Common myeloid progenitor, CD34-positive (primary cell): ENCODE measurements around the gene NBL1.

Experiments
- CTCF ChIA-PET: fragments of 350-600 bp; sonication (Branson Sonifier 250); formaldehyde crosslinking; loops from one replicate; lab custom pipeline; 2021; ENCODE audit warnings: antibody characterized with exemption; lab: Charles Lee
- POLR2A ChIA-PET: fragments of 350-600 bp; sonication (Branson Sonifier 250); formaldehyde crosslinking; loops from one replicate; lab custom pipeline; 2021; ENCODE audit warnings: antibody characterized with exemption; lab: Charles Lee
- DNase-seq, 3 donors: peaks; one replicate each; pipeline versions ENCODE4 v3.0.0 to v3.0.0-alpha.2; 2013
- H3K27ac ChIP-seq, 2 experiments: 1 replicate in 1 of 2; 2 replicates in 1 of 2; pipeline ENCODE4 v1.7.0; 2013; ENCODE audit warnings: inconsistent platforms in 2 of 2, low read length in 2 of 2, mild to moderate bottlenecking in 2 of 2, low read depth in 1 of 2, moderate library complexity in 1 of 2; ENCODE audit not compliant: severe bottlenecking in 2 of 2, insufficient read depth in 1 of 2, poor library complexity in 1 of 2
- H3K27me3 ChIP-seq, 5 experiments: replicated peaks in 2 of 5; 1 replicate in 3 of 5; 2 replicates in 2 of 5; pipeline versions ENCODE4 v1.6.1 to v1.7.0; 2013; ENCODE audit warnings: low read length in 4 of 5, mild to moderate bottlenecking in 2 of 5, moderate library complexity in 2 of 5, inconsistent platforms in 1 of 5; ENCODE audit not compliant: insufficient read depth in 5 of 5, control insufficient read depth in 4 of 5
- H3K36me3 ChIP-seq, 4 experiments: 1 replicate in 2 of 4; 2 replicates in 2 of 4; pipeline versions ENCODE4 v1.6.1 to v1.7.0; 2013; ENCODE audit warnings: low read length in 3 of 4, control low read depth in 1 of 4, mild to moderate bottlenecking in 1 of 4; ENCODE audit not compliant: control insufficient read depth in 4 of 4, insufficient read depth in 4 of 4
- H3K4me1 ChIP-seq, 4 experiments: 1 replicate in 3 of 4; 2 replicates in 1 of 4; pipeline versions ENCODE4 v1.6.1 to v1.7.1; 2013; ENCODE audit warnings: low read length in 3 of 4, mild to moderate bottlenecking in 3 of 4, control low read depth in 1 of 4, inconsistent platforms in 1 of 4, moderate library complexity in 1 of 4; ENCODE audit not compliant: control insufficient read depth in 4 of 4, insufficient read depth in 4 of 4; ENCODE audit errors: control extremely low read depth in 1 of 4
- H3K4me3 ChIP-seq, 7 experiments: 1 replicate in 4 of 7; 2 replicates in 3 of 7; pipeline versions ENCODE4 v1.5.1 to v1.7.0; 2013; ENCODE audit warnings: mild to moderate bottlenecking in 7 of 7, low read length in 6 of 7, moderate library complexity in 6 of 7, inconsistent platforms in 2 of 7, low read depth in 2 of 7, control low read depth in 1 of 7; ENCODE audit not compliant: insufficient read depth in 4 of 7, control insufficient read depth in 1 of 7; ENCODE audit errors: extremely low read depth in 1 of 7
- H3K9me3 ChIP-seq, 5 experiments: 1 replicate in 4 of 5; 2 replicates in 1 of 5; pipeline versions ENCODE4 v1.6.1 to v1.7.1; 2013; ENCODE audit warnings: low read length in 4 of 5, mild to moderate bottlenecking in 2 of 5, inconsistent platforms in 1 of 5, low read depth in 1 of 5, moderate library complexity in 1 of 5; ENCODE audit not compliant: control insufficient read depth in 4 of 5, insufficient read depth in 2 of 5; ENCODE audit errors: control extremely low read depth in 1 of 5
- WGBS: methylation state at CpG from one replicate; pipeline ENCODE4 v1.1.5; 2013; ENCODE audit not compliant: insufficient coverage; 5-methylcytosine and 5-hydroxymethylcytosine counted together

The NBL1 gene

GRCh38 chr1:19689085-19689757, 45.1 kb downstream of the NBL1 start:
- 95% methylated on average over 5 of the region's 5 CpGs for WGBS
- peaks cover 0 to 1% (median 0%) of the 10 kb centered on the region in 4 experiments for H3K4me1 ChIP-seq
- DNase-seq: no peak
- H3K9me3 ChIP-seq: peaks cover 0 to 18% (median 13%) of the 10 kb centered on the region in 5 experiments
- ChIA-PET CTCF (interaction anchor here (1.4 to 1.6 kb wide), 2 partner anchors 13 to 27 kb away, joined by 5 read pairs; no protein-coding TSS in a partner anchor), POLR2A (no interaction called here)
- peaks cover 0 to 44% (median 10%) of the 10 kb centered on the region in 4 experiments for H3K36me3 ChIP-seq
- no peaks in the 10 kb centered on the region for H3K27me3 ChIP-seq
- no peak overlapping the region for H3K4me3 ChIP-seq
- H3K27ac ChIP-seq: no peak overlapping the region

GRCh38 chr1:19689856-19690255, 45.7 kb downstream of the NBL1 start:
- H3K27me3 ChIP-seq: no peaks in the 10 kb centered on the region
- peaks cover 0 to 18% (median 13%) of the 10 kb centered on the region in 5 experiments for H3K9me3 ChIP-seq
- H3K4me1 ChIP-seq: peaks cover 0 to 1% (median 0%) of the 10 kb centered on the region in 4 experiments
- no peak overlapping the region for H3K27ac ChIP-seq
- POLR2A ChIA-PET: no interaction called here
- peaks cover 0 to 49% (median 10%) of the 10 kb centered on the region in 4 experiments for H3K36me3 ChIP-seq
- WGBS: 100% methylated on average over 2 of the region's 3 CpGs
- DNase-seq: peak in 1 of 3 donors; percentile 26
- CTCF ChIA-PET: interaction anchor here (1.4 to 1.6 kb wide), 2 partner anchors 12 to 28 kb away, joined by 5 read pairs; no protein-coding TSS in a partner anchor
- no peak overlapping the region for H3K4me3 ChIP-seq

- no peaks in the 10 kb centered on the region for H3K27me3 ChIP-seq
- peaks cover 0 to 52% (median 10%) of the 10 kb centered on the region in 4 experiments for H3K36me3 ChIP-seq
- ChIA-PET POLR2A (no interaction called here), CTCF (interaction anchor here (1.4 to 1.6 kb wide), 2 partner anchors 12 to 28 kb away, joined by 5 read pairs; no protein-coding TSS in a partner anchor)
- peaks cover 0 to 1% (median 0%) of the 10 kb centered on the region in 4 experiments for H3K4me1 ChIP-seq
- no peak overlapping the region for H3K4me3 ChIP-seq
- WGBS: 83% methylated on average over 6 of the region's 7 CpGs
- no peak for DNase-seq
- no peak overlapping the region for H3K27ac ChIP-seq
- H3K9me3 ChIP-seq: peaks cover 0 to 18% (median 13%) of the 10 kb centered on the region in 5 experiments
Measured at GRCh38 chr1:19690342-19690741, 46.2 kb downstream of the NBL1 start.

- H3K36me3 ChIP-seq: peaks cover 0 to 56% (median 8%) of the 10 kb centered on the region in 4 experiments
- H3K4me1 ChIP-seq: no peaks in the 10 kb centered on the region
- CTCF ChIA-PET: interaction anchor here (1.0 to 1.9 kb wide), 3 partner anchors 10 to 16 kb away, joined by 3 to 7 read pairs (median 4); no protein-coding TSS in a partner anchor
- 90% methylated on average over 14 of the region's 14 CpGs for WGBS
- H3K27me3 ChIP-seq: no peaks in the 10 kb centered on the region
- peaks cover 0 to 14% (median 12%) of the 10 kb centered on the region in 5 experiments for H3K9me3 ChIP-seq
- POLR2A ChIA-PET: no interaction called here
- no peak overlapping the region for H3K27ac ChIP-seq
- DNase-seq: no peak
- no peak overlapping the region for H3K4me3 ChIP-seq
Measured at GRCh38 chr1:19694298-19694697, 50.2 kb downstream of the NBL1 start.

GRCh38 chr1:19695772-19696171, 51.7 kb downstream of the NBL1 start:
- WGBS: 91% methylated on average over 3 of the region's 7 CpGs
- Histone ChIP-seq H3K27ac (no peak overlapping the region), H3K4me3 (no peak overlapping the region), H3K9me3 (no peaks in the 10 kb centered on the region), H3K36me3 (peaks cover 0 to 53% (median 8%) of the 10 kb centered on the region in 4 experiments), H3K27me3 (no peaks in the 10 kb centered on the region), H3K4me1 (no peaks in the 10 kb centered on the region)
- POLR2A ChIA-PET: no interaction called here
- CTCF ChIA-PET: interaction anchor here (2.2 kb wide), 1 partner anchor 10 kb away, joined by 8 read pairs; no protein-coding TSS in a partner anchor
- DNase-seq: no peak

GRCh38 chr1:19696820-19697219, 52.7 kb downstream of the NBL1 start:
- no peak overlapping the region for H3K27ac ChIP-seq
- WGBS: 98% methylated on average over 8 of the region's 8 CpGs
- H3K4me3 ChIP-seq: no peak overlapping the region
- no peaks in the 10 kb centered on the region for H3K4me1 ChIP-seq
- no peaks in the 10 kb centered on the region for H3K27me3 ChIP-seq
- peaks cover 0 to 46% (median 8%) of the 10 kb centered on the region in 4 experiments for H3K36me3 ChIP-seq
- ChIA-PET CTCF (interaction anchor here (1.0 to 2.2 kb wide), 2 partner anchors 9 to 36 kb away, joined by 3 to 8 read pairs; no protein-coding TSS in a partner anchor), POLR2A (no interaction called here)
- H3K9me3 ChIP-seq: no peaks in the 10 kb centered on the region
- DNase-seq: no peak

- CTCF ChIA-PET: no interaction called here
- H3K27me3 ChIP-seq: no peaks in the 10 kb centered on the region
- WGBS: 100% methylated on average over 4 of the region's 4 CpGs
- DNase-seq: no peak
- no peaks in the 10 kb centered on the region for H3K9me3 ChIP-seq
- POLR2A ChIA-PET: no interaction called here
- no peak overlapping the region for H3K27ac ChIP-seq
- H3K36me3 ChIP-seq: peaks cover 0 to 39% (median 9%) of the 10 kb centered on the region in 4 experiments
- no peaks in the 10 kb centered on the region for H3K4me1 ChIP-seq
- H3K4me3 ChIP-seq: no peak overlapping the region
Measured at GRCh38 chr1:19698181-19698580, 54.1 kb downstream of the NBL1 start.
